Glomerular visceral epithelial cell (primary cell): ENCODE measurements around the gene GOT1.

ENCODE experiments used
- DNase-seq: peaks from one replicate; pipeline ENCODE4 v3.0.0-alpha.2; 2016; ENCODE audit errors: extremely low spot score

Gene GOT1

GRCh38 chr10:99358101-99358500 is 72.3 kb downstream of the GOT1 start:
- no peak for DNase-seq

- DNase-seq = no peak
These were observed 72.7 kb downstream of the GOT1 start for GRCh38 chr10:99357691-99358090.

- DNase-seq = no peak
These were observed 77.2 kb downstream of the GOT1 start for GRCh38 chr10:99353182-99353581.

GRCh38 chr10:99347672-99348071 is 82.8 kb downstream of the GOT1 start:
- no peak for DNase-seq
